GM06990 (cell line): ENCODE results near the gene STRIT1.

ENCODE experiments used
- DNase-seq: peaks from one replicate; pipeline ENCODE4 v3.0.0-alpha.2; 2011; ENCODE audit not compliant: insufficient read length; ENCODE audit errors: extremely low read depth
- H3K27me3 ChIP-seq: replicated peaks from 2 replicates; pipeline ENCODE4 v1.6.0; 2011; ENCODE audit warnings: low read length; ENCODE audit not compliant: control insufficient read depth, insufficient read depth
- H3K36me3 ChIP-seq: 2 replicates; pipeline ENCODE4 v1.5.1; 2011; ENCODE audit warnings: low read length; ENCODE audit not compliant: control insufficient read depth, insufficient read depth
- H3K4me3 ChIP-seq: replicated peaks from 2 replicates; pipeline ENCODE4 v1.5.1; 2011; ENCODE audit warnings: low read depth, mild to moderate bottlenecking, control low read depth, low read length
- TF ChIP-seq, protein P1 (sequence below): IDR thresholded peaks from 2 replicates; pipeline ENCODE4 v1.5.1; 2011; ENCODE audit warnings: low read length, control low read depth, mild to moderate bottlenecking, inconsistent platforms; ENCODE audit not compliant: insufficient read depth, poor library complexity, severe bottlenecking

Gene STRIT1

DNA sequence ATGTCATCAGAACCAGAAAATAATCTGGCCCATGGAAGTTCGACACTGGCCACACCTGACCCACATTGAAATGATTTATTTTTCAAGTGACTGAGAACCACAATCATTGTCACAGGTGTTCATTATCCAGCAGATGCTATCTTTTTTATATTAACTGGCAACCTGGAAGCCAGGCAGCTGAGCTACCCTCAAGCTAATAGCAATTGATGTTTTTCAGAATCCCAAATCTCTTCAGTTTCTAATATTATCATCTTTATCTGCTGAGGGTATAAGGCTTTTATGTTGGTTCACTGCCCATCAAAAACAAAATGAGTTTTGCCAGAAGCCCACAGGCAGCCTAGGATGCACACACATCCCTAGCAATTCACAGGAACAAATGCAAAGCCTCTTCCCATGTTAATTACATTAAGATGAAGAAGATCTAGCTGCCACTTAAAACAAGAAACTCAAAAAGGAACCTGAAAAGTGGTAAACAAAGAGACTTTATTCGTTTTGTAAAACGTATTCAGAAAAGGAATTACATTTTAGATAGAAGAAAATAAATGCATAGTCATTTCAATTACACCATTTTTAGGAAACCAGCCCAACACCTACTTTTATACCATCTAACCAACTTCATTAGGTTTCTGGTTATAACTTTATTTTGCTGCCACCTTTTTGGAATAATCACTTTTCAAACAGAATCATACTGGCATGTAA, 40.9 kb upstream of the STRIT1 start:
- Histone ChIP-seq H3K36me3 (no peaks in the 10 kb centered on the region), H3K4me3 (no peak overlapping the region), H3K27me3 (no peaks in the 10 kb centered on the region)
- TF ChIP-seq, protein P1, sequence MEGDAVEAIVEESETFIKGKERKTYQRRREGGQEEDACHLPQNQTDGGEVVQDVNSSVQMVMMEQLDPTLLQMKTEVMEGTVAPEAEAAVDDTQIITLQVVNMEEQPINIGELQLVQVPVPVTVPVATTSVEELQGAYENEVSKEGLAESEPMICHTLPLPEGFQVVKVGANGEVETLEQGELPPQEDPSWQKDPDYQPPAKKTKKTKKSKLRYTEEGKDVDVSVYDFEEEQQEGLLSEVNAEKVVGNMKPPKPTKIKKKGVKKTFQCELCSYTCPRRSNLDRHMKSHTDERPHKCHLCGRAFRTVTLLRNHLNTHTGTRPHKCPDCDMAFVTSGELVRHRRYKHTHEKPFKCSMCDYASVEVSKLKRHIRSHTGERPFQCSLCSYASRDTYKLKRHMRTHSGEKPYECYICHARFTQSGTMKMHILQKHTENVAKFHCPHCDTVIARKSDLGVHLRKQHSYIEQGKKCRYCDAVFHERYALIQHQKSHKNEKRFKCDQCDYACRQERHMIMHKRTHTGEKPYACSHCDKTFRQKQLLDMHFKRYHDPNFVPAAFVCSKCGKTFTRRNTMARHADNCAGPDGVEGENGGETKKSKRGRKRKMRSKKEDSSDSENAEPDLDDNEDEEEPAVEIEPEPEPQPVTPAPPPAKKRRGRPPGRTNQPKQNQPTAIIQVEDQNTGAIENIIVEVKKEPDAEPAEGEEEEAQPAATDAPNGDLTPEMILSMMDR, result no peak
- no peak for DNase-seq

DNA sequence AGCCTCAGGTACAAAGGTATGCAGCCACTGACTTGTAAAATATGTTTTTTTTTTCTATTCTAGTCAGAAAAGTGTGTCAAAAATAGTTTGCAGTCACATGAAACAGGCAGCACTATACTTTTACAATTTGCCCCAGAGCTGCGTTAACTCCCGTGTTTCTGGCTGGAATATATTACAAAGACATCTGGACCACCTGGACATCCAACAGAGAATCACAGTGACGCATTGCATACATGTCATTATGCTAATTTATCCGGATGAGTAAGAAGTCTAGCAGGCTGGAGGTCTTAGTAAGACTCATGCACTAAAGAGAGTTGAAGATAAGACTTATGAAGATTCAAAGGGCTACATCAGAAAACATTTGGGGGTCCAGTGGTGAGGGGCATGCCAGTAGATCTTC, 39.2 kb upstream of the STRIT1 start:
- no peaks in the 10 kb centered on the region for H3K36me3 ChIP-seq
- H3K4me3 ChIP-seq, result no peak overlapping the region
- no peak for DNase-seq
- TF ChIP-seq, protein P1, result no peak
- no peaks in the 10 kb centered on the region for H3K27me3 ChIP-seq

DNA sequence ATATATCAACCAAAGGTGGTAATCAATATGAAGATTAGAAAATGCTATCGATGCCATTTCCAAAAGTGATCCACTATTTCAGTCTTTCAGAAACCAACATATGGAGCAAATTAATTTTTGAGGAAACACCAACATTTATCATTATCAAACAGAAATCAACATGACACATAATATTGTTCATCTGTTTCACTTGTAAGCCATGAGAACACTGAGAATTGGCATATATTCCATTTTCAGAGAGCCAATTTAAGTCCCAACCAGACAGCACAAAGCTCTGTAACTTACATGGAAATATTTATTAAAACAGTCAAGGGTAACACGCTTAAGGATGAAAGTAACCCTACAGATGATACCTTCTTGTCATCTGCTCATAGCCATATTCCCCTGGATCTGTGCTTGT, 37.6 kb upstream of the STRIT1 start:
- DNase-seq, result no peak
- TF ChIP-seq, protein P1, result no peak
- H3K36me3 ChIP-seq, result no peaks in the 10 kb centered on the region

DNA sequence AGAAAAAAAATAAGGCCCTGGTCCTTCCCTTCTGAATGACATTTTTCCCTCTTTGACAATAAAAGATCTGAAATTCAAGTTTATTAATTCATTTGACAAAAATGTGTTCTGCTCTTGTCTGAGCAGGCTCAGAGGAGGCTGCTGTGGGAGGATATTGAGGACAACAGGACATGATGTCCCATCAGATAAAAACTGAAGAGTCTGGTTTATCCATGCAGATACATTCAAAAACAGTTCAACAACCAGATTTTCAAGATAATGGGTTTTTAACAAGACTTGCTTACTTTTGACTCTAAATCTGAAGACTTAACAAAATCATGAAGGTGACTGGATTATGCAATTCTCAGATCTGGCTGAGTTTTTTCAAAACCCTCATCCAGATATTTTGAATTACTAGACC, 36.9 kb upstream of the STRIT1 start:
- TF ChIP-seq, protein P1, result no peak
- H3K4me3 ChIP-seq, result no peak overlapping the region

More for the DNA sequence above, 37.6 kb upstream of the STRIT1 start:
- Histone ChIP-seq H3K4me3 (no peak overlapping the region), H3K27me3 (no peaks in the 10 kb centered on the region)

DNA sequence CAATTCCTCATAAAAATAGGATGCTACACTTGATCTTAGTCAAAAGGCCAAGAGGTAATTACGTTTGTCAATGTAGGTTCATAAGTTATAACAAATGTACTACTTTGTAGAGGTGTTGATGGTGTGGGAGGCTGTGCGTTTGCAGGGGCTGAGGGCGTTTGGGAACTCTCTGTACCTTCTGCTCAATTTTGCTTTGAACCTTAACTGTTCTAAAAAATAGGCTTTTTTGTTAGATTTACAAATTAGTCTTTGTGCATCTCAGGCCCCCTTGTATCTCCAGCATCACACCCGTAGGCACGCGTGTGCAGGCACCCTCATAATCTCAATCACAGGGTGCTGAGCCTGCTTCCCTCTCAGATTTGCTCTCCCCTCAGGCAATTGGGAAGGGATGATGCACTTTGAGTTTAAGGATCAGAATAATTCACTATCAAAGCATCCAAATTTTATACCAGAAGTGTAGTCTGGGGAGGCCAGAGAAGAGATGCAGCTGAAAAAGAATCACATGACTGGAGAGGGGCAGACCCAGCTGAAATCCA, 36.1 kb upstream of the STRIT1 start:
- TF ChIP-seq, protein P1, result no peak

More for the DNA sequence above, 36.9 kb upstream of the STRIT1 start:
- Histone ChIP-seq H3K36me3 (no peaks in the 10 kb centered on the region), H3K27me3 (no peaks in the 10 kb centered on the region)
- no peak for DNase-seq

More for the DNA sequence above, 36.1 kb upstream of the STRIT1 start:
- H3K27me3 ChIP-seq, result no peaks in the 10 kb centered on the region
- DNase-seq, result no peak
- H3K36me3 ChIP-seq, result no peaks in the 10 kb centered on the region
- no peak overlapping the region for H3K4me3 ChIP-seq
